ENCODE data around the gene ZNF415. TPM values are rescaled to one million over a fixed set of nuclear protein-coding genes. Genes with fewer than 3 reads are reported as not detected.

ZNF415 gene
- total and polyA plus RNA-seq, 9 of the 15 experiments (the other 6 are each of a cell fraction or from before 2014, with no cell fraction given), result 0.06 to 0.82 (median 0.14) TPM; not detected in 2

DNA sequence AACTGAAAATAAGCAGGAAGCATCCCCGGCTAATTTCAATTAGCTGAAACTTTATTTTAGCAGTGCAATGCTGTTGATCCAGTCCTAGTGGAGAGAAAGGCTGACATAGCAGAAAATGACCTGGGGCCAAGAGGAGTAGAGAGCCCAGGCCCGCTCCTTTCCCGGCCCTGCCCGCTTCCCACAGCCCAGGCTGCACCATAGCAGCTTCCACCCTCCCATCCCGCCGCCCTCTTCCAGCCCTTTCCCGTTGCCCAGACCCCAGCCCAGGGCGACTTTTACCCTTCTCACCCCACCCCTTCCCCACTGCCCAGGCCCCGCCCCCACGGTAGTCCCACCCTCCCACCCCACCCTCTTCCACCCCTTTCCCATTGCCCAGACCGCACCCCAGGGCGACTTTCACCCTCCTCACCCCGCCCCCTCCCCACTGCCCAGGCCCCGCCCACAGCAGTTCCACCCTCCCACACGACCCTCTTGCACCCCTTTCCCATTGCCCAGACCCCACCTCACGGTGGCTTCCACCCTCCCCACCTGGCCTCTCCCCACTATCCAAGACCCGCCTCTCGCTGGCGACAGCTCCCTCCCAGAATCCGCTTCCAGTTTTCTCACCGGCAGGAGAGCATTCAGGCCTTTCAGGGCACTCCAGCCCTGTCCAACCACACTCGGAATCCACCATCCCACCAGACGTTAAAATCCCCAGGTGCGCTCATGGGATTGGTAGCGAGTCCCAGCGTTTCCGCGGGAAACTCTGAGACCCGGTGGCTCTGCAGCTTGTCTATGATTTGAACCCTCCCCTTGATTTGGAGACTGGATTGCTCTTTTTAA is 37.7 kb downstream of the ZNF415 start:
- no peaks in the 10 kb centered on the region for H3K9me3 ChIP-seq (replicated peaks; ENCODE audit: control insufficient read depth, insufficient read depth, low read depth, low read length)
- peaks cover 51% of the 10 kb centered on the region for H3K36me3 ChIP-seq (ENCODE audit: control insufficient read depth, insufficient read depth, low read length)
- H3K4me2 ChIP-seq (ENCODE audit: insufficient read depth, low read length), result no peak overlapping the region
- ChIA-PET POLR2A (no interaction called here), CTCF (ENCODE audit: low intra/inter-chr PET ratio) (no interaction called here)
- H3K9me1 ChIP-seq (ENCODE audit: control insufficient read depth, insufficient read depth, low read length), result no peaks in the 10 kb centered on the region
- no peak for ATAC-seq
- no peaks in the 10 kb centered on the region; a peak in 1 of 5 replicates for H3K4me1 ChIP-seq (replicated peaks in 1 of 2; ENCODE audit: control insufficient read depth in 2 of 2, insufficient read depth in 2 of 2, low read length in 2 of 2)
- no peak overlapping the region for H3K4me3 ChIP-seq
- TF ChIP-seq MAFK (IDR thresholded peaks at IDR 0.05; ENCODE audit: low read length) (peak; percentile 50; the same call in 1 of the 2 replicates), C11orf30 (IDR thresholded peaks at IDR 0.05; ENCODE audit: low read depth) (peak; percentile 56; the same call in 1 of the 2 replicates), MAFG (tag; conservative IDR thresholded peaks at IDR 0.05) (peak; percentile 19; the same call in 1 of the 2 replicates), SREBF2 (CRISPR knock-in tag; IDR thresholded peaks at IDR 0.05) (no peak), ZNF316 (IDR thresholded peaks at IDR 0.05) (peak; percentile 59; the same call in 1 of the 2 replicates)
- TF ChIP-seq, protein P1, sequence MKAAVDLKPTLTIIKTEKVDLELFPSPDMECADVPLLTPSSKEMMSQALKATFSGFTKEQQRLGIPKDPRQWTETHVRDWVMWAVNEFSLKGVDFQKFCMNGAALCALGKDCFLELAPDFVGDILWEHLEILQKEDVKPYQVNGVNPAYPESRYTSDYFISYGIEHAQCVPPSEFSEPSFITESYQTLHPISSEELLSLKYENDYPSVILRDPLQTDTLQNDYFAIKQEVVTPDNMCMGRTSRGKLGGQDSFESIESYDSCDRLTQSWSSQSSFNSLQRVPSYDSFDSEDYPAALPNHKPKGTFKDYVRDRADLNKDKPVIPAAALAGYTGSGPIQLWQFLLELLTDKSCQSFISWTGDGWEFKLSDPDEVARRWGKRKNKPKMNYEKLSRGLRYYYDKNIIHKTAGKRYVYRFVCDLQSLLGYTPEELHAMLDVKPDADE (conservative IDR thresholded peaks at IDR 0.05; ENCODE audit: control insufficient read depth, low read depth, low read length), result no peak
- no peaks in the 10 kb centered on the region for H4K20me1 ChIP-seq (replicated peaks; ENCODE audit: control insufficient read depth, insufficient read depth, low read length)
- H3K27ac ChIP-seq (ENCODE audit: extremely low read depth, low read depth, low read length), result no peak overlapping the region
- intact Hi-C loops (cut with micrococcal nuclease), result no loop called here
- no peaks in the 10 kb centered on the region for H3K27me3 ChIP-seq (ENCODE audit: control insufficient read depth in 2 of 2, insufficient read depth in 2 of 2, low read length in 2 of 2)
- no TSS peak for BruUV-seq (replicated peaks)
- no peak overlapping the region for H2AFZ ChIP-seq (ENCODE audit: low read depth, low read length)
- peaks cover 45% of the 10 kb centered on the region for H3K79me2 ChIP-seq (ENCODE audit: control insufficient read depth, insufficient read depth, low read length)
- 96% methylated on average over 14 of the region's 29 CpGs for WGBS (ENCODE audit: insufficient coverage, low coverage, missing lambda C conversion rate)
- H3K9ac ChIP-seq (ENCODE audit: insufficient read depth in 1 of 2, low read depth in 2 of 2, low read length in 2 of 2), result no peak overlapping the region
- FAIRE-seq, result no peak
- DNase-seq (ENCODE audit: extremely low read depth in 1 of 4, low spot score in 3 of 4), result peak in 3 of 4 experiments; percentile 18 to 38 (median 28)
- in situ Hi-C loops (cut with MboI), result no loop called here

Data from K562 (cell line).